ENCODE results near the gene CBY2.

CBY2 gene

DNA sequence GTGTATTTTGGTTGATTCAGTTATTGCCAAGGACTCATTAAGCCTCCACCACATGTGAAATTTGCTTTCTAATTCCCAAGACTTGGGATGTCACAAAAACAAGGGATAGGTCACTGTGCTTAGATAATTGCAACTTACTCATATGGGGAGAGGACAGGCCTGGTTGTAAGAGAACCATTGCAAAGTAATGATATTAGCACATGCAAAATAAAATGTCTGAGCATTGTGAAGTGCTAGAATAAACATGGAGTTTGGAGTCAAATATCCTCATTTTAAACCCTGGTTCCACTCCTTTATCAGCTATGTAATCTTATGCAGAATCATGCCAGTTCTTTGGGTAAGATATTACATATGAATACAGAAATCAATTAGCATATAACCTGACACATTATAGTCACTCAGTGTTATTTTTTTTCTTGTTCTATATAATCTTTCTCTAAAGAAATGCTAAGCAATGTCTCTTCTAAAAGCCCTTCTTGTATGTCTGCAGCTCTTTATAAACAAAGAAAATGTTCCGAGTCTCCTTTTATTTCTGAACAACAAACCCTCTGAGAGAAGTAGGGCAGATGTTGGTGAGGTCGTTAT is 5.5 kb downstream of the CBY2 start:
- ChIA-PET CTCF (no interaction called here), POLR2A (ENCODE audit: low non-redundant PET) (no interaction called here)
- DNase-seq (ENCODE audit: low spot score) = no peak
- H3K27ac ChIP-seq = no peak overlapping the region
- TF ChIP-seq, protein P1, sequence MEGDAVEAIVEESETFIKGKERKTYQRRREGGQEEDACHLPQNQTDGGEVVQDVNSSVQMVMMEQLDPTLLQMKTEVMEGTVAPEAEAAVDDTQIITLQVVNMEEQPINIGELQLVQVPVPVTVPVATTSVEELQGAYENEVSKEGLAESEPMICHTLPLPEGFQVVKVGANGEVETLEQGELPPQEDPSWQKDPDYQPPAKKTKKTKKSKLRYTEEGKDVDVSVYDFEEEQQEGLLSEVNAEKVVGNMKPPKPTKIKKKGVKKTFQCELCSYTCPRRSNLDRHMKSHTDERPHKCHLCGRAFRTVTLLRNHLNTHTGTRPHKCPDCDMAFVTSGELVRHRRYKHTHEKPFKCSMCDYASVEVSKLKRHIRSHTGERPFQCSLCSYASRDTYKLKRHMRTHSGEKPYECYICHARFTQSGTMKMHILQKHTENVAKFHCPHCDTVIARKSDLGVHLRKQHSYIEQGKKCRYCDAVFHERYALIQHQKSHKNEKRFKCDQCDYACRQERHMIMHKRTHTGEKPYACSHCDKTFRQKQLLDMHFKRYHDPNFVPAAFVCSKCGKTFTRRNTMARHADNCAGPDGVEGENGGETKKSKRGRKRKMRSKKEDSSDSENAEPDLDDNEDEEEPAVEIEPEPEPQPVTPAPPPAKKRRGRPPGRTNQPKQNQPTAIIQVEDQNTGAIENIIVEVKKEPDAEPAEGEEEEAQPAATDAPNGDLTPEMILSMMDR (conservative IDR thresholded peaks at IDR 0.05; ENCODE audit: low read depth) = no peak

DNA sequence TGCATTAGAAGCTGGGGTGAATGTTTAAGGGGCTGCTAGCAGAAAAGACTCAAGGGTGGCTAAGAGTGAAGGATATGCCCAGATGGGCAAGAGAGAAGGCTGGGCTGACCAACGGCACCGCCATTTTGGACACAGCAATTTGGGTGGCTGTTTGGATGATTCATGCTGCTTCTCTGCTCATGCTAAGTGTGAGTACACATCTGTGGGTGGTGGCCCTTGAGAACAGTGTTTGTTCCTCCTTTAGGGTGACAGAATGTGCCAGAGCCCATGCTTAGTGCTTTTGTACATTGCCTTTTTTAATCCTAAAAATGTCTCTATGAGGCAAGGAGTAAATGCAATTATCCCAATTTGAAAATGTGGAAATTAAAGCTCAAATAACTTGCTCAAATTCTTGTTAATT is 9.8 kb downstream of the CBY2 start:
- CTCF ChIA-PET = no interaction called here
- POLR2A ChIA-PET (ENCODE audit: low non-redundant PET) = no interaction called here

DNA sequence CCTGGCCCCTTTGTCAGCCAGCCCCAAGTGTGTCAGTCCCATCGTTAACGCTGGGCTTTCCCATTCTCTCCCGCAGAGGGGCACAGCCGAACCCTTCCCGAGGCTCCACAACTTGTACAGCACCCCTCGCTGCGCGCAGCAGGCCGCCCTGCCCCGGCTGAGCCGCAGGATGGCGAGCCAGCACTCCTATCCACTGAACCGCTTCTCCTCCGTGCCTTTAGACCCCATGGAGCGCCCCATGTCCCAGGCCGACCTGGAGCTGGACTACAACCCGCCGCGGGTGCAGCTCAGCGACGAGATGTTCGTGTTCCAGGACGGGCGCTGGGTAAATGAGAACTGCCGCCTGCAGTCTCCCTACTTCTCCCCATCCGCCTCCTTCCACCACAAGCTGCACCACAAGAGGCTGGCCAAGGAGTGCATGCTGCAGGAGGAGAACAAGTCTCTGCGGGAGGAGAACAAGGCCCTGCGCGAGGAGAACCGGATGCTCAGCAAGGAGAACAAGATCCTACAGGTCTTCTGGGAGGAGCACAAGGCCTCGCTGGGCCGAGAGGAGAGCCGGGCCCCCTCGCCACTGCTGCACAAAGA is 11.1 kb downstream of the CBY2 start:
- POLR2A ChIA-PET (ENCODE audit: low non-redundant PET) = no interaction called here
- TF ChIP-seq, protein P1 (conservative IDR thresholded peaks at IDR 0.05; ENCODE audit: low read depth) = no peak
- CTCF ChIA-PET = no interaction called here
- no peak for DNase-seq (ENCODE audit: low spot score)
- H3K27ac ChIP-seq = no peak overlapping the region

More for the DNA sequence above, 9.8 kb downstream of the CBY2 start:
- DNase-seq (ENCODE audit: low spot score) = no peak
- TF ChIP-seq, protein P1 (conservative IDR thresholded peaks at IDR 0.05; ENCODE audit: low read depth) = no peak
- H3K27ac ChIP-seq = no peak overlapping the region

DNA sequence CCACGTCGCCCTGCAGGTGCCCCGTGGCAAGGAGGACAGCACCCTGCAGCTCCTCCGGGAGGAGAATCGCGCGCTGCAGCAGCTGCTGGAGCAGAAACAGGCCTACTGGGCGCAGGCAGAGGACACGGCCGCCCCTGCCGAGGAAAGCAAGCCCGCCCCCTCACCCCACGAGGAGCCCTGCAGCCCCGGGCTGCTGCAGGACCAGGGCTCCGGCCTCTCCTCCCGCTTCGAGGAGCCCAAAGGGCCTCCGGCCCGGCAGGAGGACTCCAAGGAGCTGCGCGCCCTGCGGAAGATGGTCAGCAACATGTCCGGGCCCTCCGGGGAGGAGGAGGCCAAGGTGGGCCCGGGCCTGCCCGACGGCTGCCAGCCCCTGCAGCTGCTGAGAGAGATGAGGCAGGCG is 11.6 kb downstream of the CBY2 start:
- no peak overlapping the region for H3K27ac ChIP-seq
- TF ChIP-seq, protein P1 (conservative IDR thresholded peaks at IDR 0.05; ENCODE audit: low read depth) = no peak
- ChIA-PET POLR2A (ENCODE audit: low non-redundant PET) (no interaction called here), CTCF (no interaction called here)
- DNase-seq (ENCODE audit: low spot score) = no peak

DNA sequence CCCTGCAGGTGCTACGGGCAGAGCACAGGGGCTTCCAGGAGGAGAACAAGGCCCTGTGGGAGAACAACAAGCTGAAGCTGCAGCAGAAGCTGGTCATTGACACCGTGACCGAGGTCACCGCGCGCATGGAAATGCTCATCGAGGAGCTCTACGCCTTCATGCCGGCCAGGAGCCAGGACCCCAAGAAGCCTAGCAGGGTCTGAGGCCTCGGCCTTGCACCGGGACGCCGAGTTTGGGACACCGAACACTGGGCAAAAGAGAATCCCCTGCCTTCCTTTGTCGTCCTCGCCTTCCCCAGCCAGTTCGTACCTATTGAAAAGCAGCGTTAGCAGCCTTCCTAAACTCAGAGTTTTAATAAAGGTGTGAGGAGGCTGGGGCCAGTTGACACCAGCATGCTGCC is 12.1 kb downstream of the CBY2 start:
- POLR2A ChIA-PET (ENCODE audit: low non-redundant PET) = no interaction called here
- DNase-seq (ENCODE audit: low spot score) = no peak
- CTCF ChIA-PET = no interaction called here
- TF ChIP-seq, protein P1 (conservative IDR thresholded peaks at IDR 0.05; ENCODE audit: low read depth) = no peak
- no peak overlapping the region for H3K27ac ChIP-seq

DNA sequence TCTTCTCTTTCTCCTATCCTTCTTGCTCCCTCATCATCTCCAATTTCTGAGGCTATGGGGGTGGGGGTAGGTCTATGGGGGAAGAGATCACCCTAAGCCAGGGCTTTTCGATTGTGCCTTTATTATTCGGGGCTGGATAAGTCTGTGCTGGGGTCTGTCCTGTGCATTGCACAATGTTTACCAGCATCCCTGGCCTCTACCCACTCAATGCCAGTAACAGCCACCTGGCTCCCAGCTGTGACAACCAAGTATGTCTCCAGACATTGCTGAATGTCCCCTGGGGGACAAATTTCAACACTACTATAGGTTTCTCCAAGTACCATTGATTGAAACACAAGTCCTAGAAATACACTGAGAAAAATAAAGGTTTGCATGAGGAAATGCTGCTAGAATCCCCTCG is 13.2 kb downstream of the CBY2 start:
- no peak overlapping the region for H3K27ac ChIP-seq
- CTCF ChIA-PET = no interaction called here
- DNase-seq (ENCODE audit: low spot score) = no peak

More for the DNA sequence above, 13.2 kb downstream of the CBY2 start:
- TF ChIP-seq, protein P1 (conservative IDR thresholded peaks at IDR 0.05; ENCODE audit: low read depth) = no peak
- POLR2A ChIA-PET (ENCODE audit: low non-redundant PET) = no interaction called here
